Fibroblast of lung (primary cell): ENCODE measurements around the gene ATP13A2. TPM values are rescaled to one million over a fixed set of nuclear protein-coding genes. Genes with fewer than 3 reads are reported as not detected.

ENCODE experiments used
- DNase-seq, 2 donors: peaks; one replicate each; pipeline versions ENCODE4 v3.0.0 to v3.0.0-alpha.2; 2010; ENCODE audit warnings: low read depth in 2 of 2
- H2AFZ ChIP-seq: 2 replicates; pipeline ENCODE4 v1.5.1; 2012; ENCODE audit warnings: low read length, control low read depth, inconsistent platforms
- H3K27ac ChIP-seq: 2 replicates; pipeline ENCODE4 v1.5.1; 2011; ENCODE audit warnings: low read length, control low read depth; ENCODE audit not compliant: insufficient read depth
- H3K27me3 ChIP-seq: 2 replicates; pipeline ENCODE4 v1.5.1; 2011; ENCODE audit warnings: mild to moderate bottlenecking, low read length; ENCODE audit not compliant: control insufficient read depth, insufficient read depth
- H3K36me3 ChIP-seq: 2 replicates; pipeline ENCODE4 v1.5.1; 2011; ENCODE audit warnings: low read length; ENCODE audit not compliant: control insufficient read depth, insufficient read depth
- H3K4me1 ChIP-seq: 2 replicates; pipeline ENCODE4 v1.5.1; 2011; ENCODE audit warnings: low read length; ENCODE audit not compliant: control insufficient read depth, insufficient read depth; ENCODE audit errors: extremely low read depth
- H3K4me2 ChIP-seq: 2 replicates; pipeline ENCODE4 v1.5.1; 2011; ENCODE audit warnings: low read length, control low read depth; ENCODE audit not compliant: insufficient read depth; ENCODE audit errors: extremely low read depth
- H3K4me3 ChIP-seq, 4 experiments: fragments of 200-600 bp in 1 of 4; sonication (generic) in 1 of 4; replicated peaks in 1 of 4; 2 replicates each; pipeline ENCODE4 v1.5.1; 2011 to 2016; ENCODE audit warnings: low read length in 4 of 4, low read depth in 3 of 4, mild to moderate bottlenecking in 3 of 4, control low read depth in 2 of 4, inconsistent platforms in 1 of 4, mixed read lengths in 1 of 4; ENCODE audit not compliant: insufficient read depth in 1 of 4; ENCODE audit errors: control extremely low read depth in 1 of 4
- H3K79me2 ChIP-seq: 2 replicates; pipeline ENCODE4 v1.5.1; 2012; ENCODE audit warnings: mild to moderate bottlenecking, low read length, inconsistent platforms; ENCODE audit not compliant: control insufficient read depth, insufficient read depth
- H3K9ac ChIP-seq: 2 replicates; pipeline ENCODE4 v1.5.1; 2011; ENCODE audit warnings: mild to moderate bottlenecking, low read length, control low read depth; ENCODE audit not compliant: insufficient read depth
- H3K9me3 ChIP-seq: 2 replicates; pipeline ENCODE4 v1.5.1; 2012; ENCODE audit warnings: low read depth, low read length; ENCODE audit not compliant: control insufficient read depth, insufficient read depth
- H4K20me1 ChIP-seq: 2 replicates; pipeline ENCODE4 v1.5.1; 2011; ENCODE audit warnings: low read length; ENCODE audit not compliant: control insufficient read depth, insufficient read depth; ENCODE audit errors: extremely low read depth
- EZH2 ChIP-seq: IDR thresholded peaks from 2 replicates; pipeline ENCODE4 v1.5.1; 2012; ENCODE audit warnings: low read length, control low read depth, mild to moderate bottlenecking; ENCODE audit errors: missing control alignments
- polyA plus RNA-seq, 2 donors: library from polyadenylated mRNA; depleted of rRNA in 1 of 2; stranded (reverse) in 1 of 2; unstranded in 1 of 2; fragments of >200 nt; gene quantifications; 2 replicates each; pipeline ENCODE4 v1.2.1, GENCODE V29; 2011 to 2012; ENCODE audit warnings: missing spikeins in 1 of 2
- total RNA-seq: library from RNA; depleted of rRNA; stranded (reverse); fragments of >200 nt; gene quantifications from 2 replicates; pipeline ENCODE4 v1.2.1, GENCODE V29; 2014
- TF ChIP-seq, protein P1 (sequence below), 2 donors: IDR thresholded peaks in 1 of 2; conservative IDR thresholded peaks in 1 of 2; 1 replicate in 1 of 2; 2 replicates in 1 of 2; pipeline ENCODE4 v1.5.1; 2011 to 2012; ENCODE audit warnings: low read length in 2 of 2, control low read depth in 1 of 2, inconsistent platforms in 1 of 2, low read depth in 1 of 2, mild to moderate bottlenecking in 1 of 2

The ATP13A2 gene
- total and polyA plus RNA-seq, 2 donors (not counting 1 experiment from before 2014, with no cell fraction given), result 6.5 to 10.9 TPM

DNA sequence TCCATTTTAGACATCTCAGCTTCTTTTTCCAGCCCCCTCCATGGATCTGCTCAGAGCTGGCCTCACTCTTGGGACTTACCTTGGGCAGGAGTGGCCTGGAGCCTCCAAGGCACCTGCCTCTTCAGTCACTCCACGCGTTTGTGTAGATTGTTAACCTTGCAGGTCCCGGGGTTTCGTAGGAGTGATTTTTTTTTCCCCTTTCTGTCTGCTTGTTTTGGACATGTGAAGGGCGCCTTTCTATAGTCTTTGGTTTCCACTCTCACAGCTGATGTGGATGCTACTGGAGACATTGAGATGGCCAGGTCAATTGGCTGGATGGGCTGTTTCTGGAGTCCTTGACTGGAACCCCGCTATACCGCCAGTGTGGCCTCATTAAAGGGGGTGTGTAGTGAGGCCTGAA lies 44.1 kb upstream of the ATP13A2 start:
- no peak for TF ChIP-seq EZH2
- TF ChIP-seq, protein P1, sequence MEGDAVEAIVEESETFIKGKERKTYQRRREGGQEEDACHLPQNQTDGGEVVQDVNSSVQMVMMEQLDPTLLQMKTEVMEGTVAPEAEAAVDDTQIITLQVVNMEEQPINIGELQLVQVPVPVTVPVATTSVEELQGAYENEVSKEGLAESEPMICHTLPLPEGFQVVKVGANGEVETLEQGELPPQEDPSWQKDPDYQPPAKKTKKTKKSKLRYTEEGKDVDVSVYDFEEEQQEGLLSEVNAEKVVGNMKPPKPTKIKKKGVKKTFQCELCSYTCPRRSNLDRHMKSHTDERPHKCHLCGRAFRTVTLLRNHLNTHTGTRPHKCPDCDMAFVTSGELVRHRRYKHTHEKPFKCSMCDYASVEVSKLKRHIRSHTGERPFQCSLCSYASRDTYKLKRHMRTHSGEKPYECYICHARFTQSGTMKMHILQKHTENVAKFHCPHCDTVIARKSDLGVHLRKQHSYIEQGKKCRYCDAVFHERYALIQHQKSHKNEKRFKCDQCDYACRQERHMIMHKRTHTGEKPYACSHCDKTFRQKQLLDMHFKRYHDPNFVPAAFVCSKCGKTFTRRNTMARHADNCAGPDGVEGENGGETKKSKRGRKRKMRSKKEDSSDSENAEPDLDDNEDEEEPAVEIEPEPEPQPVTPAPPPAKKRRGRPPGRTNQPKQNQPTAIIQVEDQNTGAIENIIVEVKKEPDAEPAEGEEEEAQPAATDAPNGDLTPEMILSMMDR (conservative IDR thresholded peaks at IDR 0.05 in 1 of 2, IDR thresholded peaks at IDR 0.05 in 1 of 2; ENCODE audit: low read depth in 1 of 2, low read length in 2 of 2), result no peak
- Histone ChIP-seq H2AFZ (no peak overlapping the region), H3K27ac (no peak overlapping the region), H3K36me3 (no peaks in the 10 kb centered on the region), H3K4me2 (no peak overlapping the region), H3K4me1 (peaks cover 2% of the 10 kb centered on the region), H3K4me3 (no peak overlapping the region), H3K9ac (no peak overlapping the region), H4K20me1 (no peaks in the 10 kb centered on the region), H3K27me3 (peaks cover 2% of the 10 kb centered on the region), H3K9me3 (no peaks in the 10 kb centered on the region), H3K79me2 (peaks cover 24% of the 10 kb centered on the region)
- DNase-seq, result no peak

GRCh38 chr1:17053685-17054410 lies 42.1 kb upstream of the ATP13A2 start, which contains the start of gene SDHB:
TSS of gene SDHB (minus strand) at chr1:17054032. CDS start at chr1:17054019, 13 bp downstream.
- Histone ChIP-seq H3K4me1 (peaks cover 2% of the 10 kb centered on the region), H3K4me3 (peak within 1 kb of the TSS; percentile 90 to 100 (median 96)), H3K9ac (peak within 1 kb of the TSS; percentile 79), H3K4me2 (peak within 1 kb of the TSS; percentile 99), H3K36me3 (no peaks in the 10 kb centered on the region), H3K27me3 (no peaks in the 10 kb centered on the region), H3K79me2 (peaks cover 30% of the 10 kb centered on the region), H3K27ac (peak within 1 kb of the TSS; percentile 90), H4K20me1 (no peaks in the 10 kb centered on the region), H2AFZ (peak within 1 kb of the TSS; percentile 97), H3K9me3 (no peaks in the 10 kb centered on the region)
- peak; percentile 96 to 99 for DNase-seq
- TF ChIP-seq, protein P1 (conservative IDR thresholded peaks at IDR 0.05 in 1 of 2, IDR thresholded peaks at IDR 0.05 in 1 of 2; ENCODE audit: low read depth in 1 of 2, low read length in 2 of 2), result no peak
- TF ChIP-seq EZH2, result no peak

GRCh38 chr1:17053086-17053684 lies 41.5 kb upstream of the ATP13A2 start:
- no peak for DNase-seq
- H3K79me2 ChIP-seq, result peaks cover 32% of the 10 kb centered on the region
- H4K20me1 ChIP-seq, result no peaks in the 10 kb centered on the region
- no peaks in the 10 kb centered on the region for H3K36me3 ChIP-seq
- peak overlapping the region; percentile 79 for H3K9ac ChIP-seq
- H3K27ac ChIP-seq, result peak overlapping the region; percentile 90
- H3K27me3 ChIP-seq, result no peaks in the 10 kb centered on the region
- no peaks in the 10 kb centered on the region for H3K9me3 ChIP-seq
- TF ChIP-seq, protein P1 (conservative IDR thresholded peaks at IDR 0.05 in 1 of 2, IDR thresholded peaks at IDR 0.05 in 1 of 2; ENCODE audit: low read depth in 1 of 2, low read length in 2 of 2), result no peak
- no peak for TF ChIP-seq EZH2
- H3K4me2 ChIP-seq, result peak overlapping the region; percentile 99
- peaks cover 2% of the 10 kb centered on the region for H3K4me1 ChIP-seq
- peak overlapping the region; percentile 90 to 100 (median 96) for H3K4me3 ChIP-seq
- H2AFZ ChIP-seq, result no peak overlapping the region
